A673 (cell line): Measurements from ENCODE around the gene WNT5A. TPM values are rescaled to one million over a fixed set of nuclear protein-coding genes. Genes with fewer than 3 reads are reported as not detected.

ENCODE experiments used
- BruUV-seq: library from RNA; stranded (reverse); fragments of 400-500 nt; replicated peaks from 2 replicates; lab custom pipeline; 2021; lab: Mats Ljungman, UMichigan
- CTCF ChIA-PET: fragments of 300-600 bp; sonication (Branson Sonifier 250); formaldehyde crosslinking; loops from one replicate; lab custom pipeline; 2022; ENCODE audit warnings: antibody characterized with exemption; lab: Charles Lee
- POLR2A ChIA-PET: fragments of 300-600 bp; sonication (Branson Sonifier 250); formaldehyde crosslinking; loops from one replicate; lab custom pipeline; 2022; ENCODE audit warnings: antibody characterized with exemption; ENCODE audit not compliant: low non-redundant PET; lab: Charles Lee
- DNase-seq: peaks from one replicate; pipeline ENCODE4 v3.0.0-alpha.2; 2015; ENCODE audit warnings: low spot score
- H3K27ac ChIP-seq: fragments of 200-600 bp; sonication (generic); 2 replicates; pipeline ENCODE4 v1.5.1; 2016; ENCODE audit warnings: mixed run types, low read depth, mild to moderate bottlenecking, mixed read lengths, antibody characterized with exemption, low read length; ENCODE audit not compliant: poor library complexity, severe bottlenecking
- H3K27me3 ChIP-seq: fragments of 200-600 bp; sonication (generic); replicated peaks from 2 replicates; pipeline ENCODE4 v1.6.1; 2017; ENCODE audit warnings: mixed run types, low read depth, mild to moderate bottlenecking, mixed read lengths, antibody characterized with exemption, low read length; ENCODE audit not compliant: insufficient read depth, poor library complexity
- H3K36me3 ChIP-seq: fragments of 200-600 bp; sonication (generic); 2 replicates; pipeline ENCODE4 v1.6.1; 2016; ENCODE audit warnings: mixed run types, mild to moderate bottlenecking, mixed read lengths, antibody characterized with exemption, low read length; ENCODE audit not compliant: insufficient read depth, poor library complexity, severe bottlenecking
- H3K4me1 ChIP-seq: fragments of 200-600 bp; sonication (generic); 2 replicates; pipeline ENCODE4 v1.6.1; 2017; ENCODE audit warnings: mixed run types, mild to moderate bottlenecking, mixed read lengths, antibody characterized with exemption, low read length; ENCODE audit not compliant: insufficient read depth, poor library complexity, severe bottlenecking
- H3K4me3 ChIP-seq: fragments of 200-600 bp; sonication (generic); 2 replicates; pipeline ENCODE4 v1.5.1; 2016; ENCODE audit warnings: low read depth, mixed run types, mild to moderate bottlenecking, mixed read lengths, low read length; ENCODE audit not compliant: poor library complexity, severe bottlenecking
- H3K9me3 ChIP-seq: fragments of 200-600 bp; sonication (generic); 2 replicates; pipeline ENCODE4 v1.6.1; 2016; ENCODE audit warnings: mixed run types, low read depth, mild to moderate bottlenecking, mixed read lengths, antibody characterized with exemption, low read length; ENCODE audit not compliant: poor library complexity, severe bottlenecking
- CTCF ChIP-seq: fragments of 300-800, 200-600 bp; sonication (generic); conservative IDR thresholded peaks from 2 replicates; pipeline ENCODE4 v1.5.1; 2017; ENCODE audit warnings: low read depth, mild to moderate bottlenecking, antibody characterized with exemption, low read length, moderate library complexity, mixed read lengths
- EZH2 ChIP-seq: fragments of 200-600 bp; sonication (generic); IDR thresholded peaks from 2 replicates; pipeline ENCODE4 v1.6.1; 2017; ENCODE audit warnings: borderline replicate concordance, low read depth, mild to moderate bottlenecking, mixed read lengths, antibody characterized with exemption, low read length; ENCODE audit not compliant: poor library complexity, severe bottlenecking
- intact Hi-C: fragments of 100-400 bp; cut with micrococcal nuclease; formaldehyde crosslinking; loops from one replicate; pipeline ENCODE4 v1.10.0; 2022; ENCODE audit not compliant: unreplicated experiment
- total RNA-seq: library from RNA; stranded (reverse); gene quantifications from 2 replicates; pipeline ENCODE4 v1.2.3, GENCODE V29; 2021

Gene WNT5A
- total RNA-seq, 1 experiment from 2014 or later = 18.9 TPM

DNA sequence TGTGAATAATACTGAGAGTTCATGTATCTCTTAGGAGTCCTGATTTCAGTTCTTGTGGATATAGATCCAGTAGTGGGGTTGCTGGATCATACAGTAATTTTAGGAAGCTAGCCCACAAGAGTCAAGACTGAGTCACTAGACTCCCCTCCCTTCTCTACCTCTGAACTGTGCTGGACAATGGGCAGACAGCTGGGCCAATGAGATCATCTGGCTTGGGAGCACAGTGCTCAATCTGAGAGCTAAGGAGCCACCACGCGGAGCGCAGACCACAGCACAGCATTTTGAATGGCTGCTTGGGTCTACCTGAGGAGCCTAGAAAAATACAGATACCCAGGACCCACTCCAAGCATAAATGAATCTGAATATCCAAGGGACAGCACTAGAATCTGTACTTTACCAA lies 32.5 kb downstream of the WNT5A start:
- intact Hi-C loops = no loop called here

GRCh38 chr3:55453886-55454496 lies 33.1 kb downstream of the WNT5A start:
- BruUV-seq = no TSS peak
- ChIA-PET POLR2A (no interaction called here), CTCF (no interaction called here)
- Histone ChIP-seq H3K4me3 (no peak overlapping the region), H3K4me1 (no peaks in the 10 kb centered on the region), H3K27ac (no peak overlapping the region), H3K36me3 (no peaks in the 10 kb centered on the region), H3K27me3 (no peaks in the 10 kb centered on the region), H3K9me3 (no peaks in the 10 kb centered on the region)
- TF ChIP-seq EZH2 (no peak), CTCF (no peak)
- intact Hi-C loops = no loop called here
- DNase-seq = no peak

More for the DNA sequence above, 32.5 kb downstream of the WNT5A start:
- TF ChIP-seq EZH2 = no peak
- TF ChIP-seq CTCF = no peak
- H3K27me3 ChIP-seq = no peaks in the 10 kb centered on the region
- H3K9me3 ChIP-seq = no peaks in the 10 kb centered on the region
- H3K4me1 ChIP-seq = no peaks in the 10 kb centered on the region
- BruUV-seq = no TSS peak
- no peaks in the 10 kb centered on the region for H3K36me3 ChIP-seq
- POLR2A ChIA-PET = no interaction called here
- DNase-seq = no peak
- no peak overlapping the region for H3K27ac ChIP-seq
- CTCF ChIA-PET = no interaction called here
- no peak overlapping the region for H3K4me3 ChIP-seq

DNA sequence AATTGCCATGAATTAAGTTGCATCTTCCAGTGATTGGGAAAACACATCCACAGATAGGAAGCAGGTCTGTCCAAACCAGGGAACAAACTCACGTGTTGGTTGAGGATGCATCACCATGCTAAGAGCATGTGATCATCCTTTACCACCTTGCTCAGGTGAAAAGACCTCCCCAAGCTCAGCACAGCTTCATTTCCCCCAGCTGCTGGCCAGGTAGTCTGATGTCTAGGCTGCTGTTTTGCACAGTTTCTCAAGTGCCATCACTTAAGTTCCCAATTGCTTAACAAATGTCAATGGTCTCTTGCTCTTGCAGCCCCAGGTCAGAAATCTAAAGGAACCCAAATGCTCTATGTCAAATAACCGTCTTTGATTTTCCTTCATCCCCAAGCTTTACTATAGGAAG lies 34.2 kb downstream of the WNT5A start:
- H3K27me3 ChIP-seq = no peaks in the 10 kb centered on the region
- intact Hi-C loops = no loop called here
- no peaks in the 10 kb centered on the region for H3K4me1 ChIP-seq
- H3K4me3 ChIP-seq = no peak overlapping the region
- BruUV-seq = no TSS peak
- ChIA-PET CTCF (interaction anchor here (0.6 kb wide), 1 partner anchor 361 kb away, joined by 3 read pairs; no protein-coding TSS in a partner anchor), POLR2A (no interaction called here)
- H3K9me3 ChIP-seq = no peaks in the 10 kb centered on the region
- DNase-seq = no peak
- no peaks in the 10 kb centered on the region for H3K36me3 ChIP-seq
- no peak overlapping the region for H3K27ac ChIP-seq
- no peak for TF ChIP-seq CTCF
- no peak for TF ChIP-seq EZH2
